ENCODE measurements around the gene INCENP. TPM values are rescaled to one million over a fixed set of nuclear protein-coding genes. Genes with fewer than 3 reads are reported as not detected.

Gene INCENP
- total RNA-seq, 4 donors from 2014 or later: 17.5 to 30.7 (median 26.4) TPM

DNA sequence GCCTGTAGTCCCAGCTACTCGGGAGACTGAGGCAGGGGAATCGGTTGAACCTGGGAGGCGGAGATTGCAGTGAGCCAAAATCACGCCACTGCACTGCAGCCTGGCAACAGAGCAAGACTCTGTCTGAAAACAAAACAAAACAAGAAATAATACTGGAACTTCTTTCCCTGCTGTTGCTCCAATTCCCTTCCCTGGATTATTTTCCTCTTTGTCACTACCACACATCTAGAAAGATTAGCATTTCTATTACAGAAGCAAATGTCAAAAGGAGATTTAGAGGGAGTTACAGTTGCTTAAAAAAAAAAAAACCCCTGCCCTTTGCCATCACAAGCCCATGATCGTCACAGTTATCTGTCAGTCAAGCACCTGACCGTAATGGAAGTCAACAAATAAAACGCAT is 48.5 kb downstream of the INCENP start:
- DNase-seq (ENCODE audit: low spot score in 2 of 2): no peak
- TF ChIP-seq POLR2A (IDR thresholded peaks at IDR 0.05): no peak
- no peak for TF ChIP-seq CTCF (IDR thresholded peaks at IDR 0.05)
- intact Hi-C loops (cut with DNase I; ENCODE audit: low total_unique reads): loop anchor here (10.0 kb wide), 1 partner anchor 153 kb away; no protein-coding TSS in a partner anchor
- no peak overlapping the region for H3K4me3 ChIP-seq (ENCODE audit: low read depth, poor library complexity, severe bottlenecking)
- 61 to 63% methylated on average over 7 of the region's 7 CpGs for WGBS, 2 donors

DNA sequence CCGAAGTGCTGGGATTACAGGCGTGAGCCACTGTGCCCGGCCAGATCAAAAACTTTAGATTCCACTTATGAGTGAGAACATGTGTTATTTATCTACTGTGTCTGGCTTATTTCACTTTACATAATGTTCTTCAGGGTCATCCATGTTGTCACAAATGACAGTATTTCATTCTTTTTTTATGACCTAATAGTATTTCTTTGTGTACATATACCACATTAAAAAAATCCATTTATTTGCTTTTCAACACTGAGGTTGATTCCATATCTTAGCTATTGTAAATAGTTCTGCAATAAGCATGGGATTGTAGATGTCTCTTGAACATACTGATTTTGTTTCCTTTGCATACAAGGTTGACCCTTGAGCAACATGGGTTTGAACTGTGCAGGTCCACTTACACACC is 53.0 kb downstream of the INCENP start:
- TF ChIP-seq CTCF (IDR thresholded peaks at IDR 0.05) (no peak), POLR2A (IDR thresholded peaks at IDR 0.05) (no peak)
- no peak overlapping the region for H3K4me3 ChIP-seq (ENCODE audit: low read depth, poor library complexity, severe bottlenecking)
- WGBS, 2 donors: 73% methylated on average over 3 of the region's 3 CpGs
- intact Hi-C loops (cut with DNase I; ENCODE audit: low total_unique reads): loop anchor here (10.0 kb wide), 1 partner anchor 148 kb away; no protein-coding TSS in a partner anchor
- no peak for DNase-seq (ENCODE audit: low spot score in 2 of 2)

GRCh38 chr11:62179995-62180394 is 56.2 kb downstream of the INCENP start:
- 86 to 91% methylated on average over 5 of the region's 5 CpGs for WGBS, 2 donors

DNA sequence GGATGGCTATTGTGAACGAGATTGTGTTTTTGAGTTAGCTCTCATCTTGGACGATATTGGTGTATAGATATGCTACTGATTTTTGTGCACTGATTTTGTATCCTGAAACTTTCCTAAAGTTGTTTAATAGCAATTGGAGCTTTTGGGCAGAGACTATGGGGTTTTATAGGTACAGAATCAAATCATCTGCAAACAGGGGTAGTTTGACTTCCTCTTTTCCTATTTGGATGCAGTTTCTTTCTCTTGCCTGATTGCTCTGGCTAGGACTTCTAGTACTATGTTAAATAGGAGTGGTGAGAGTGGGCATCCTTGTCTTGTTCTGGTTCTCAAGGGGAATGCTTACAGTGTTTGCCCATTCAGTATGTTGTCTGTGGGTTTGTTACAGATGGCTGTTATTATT is 57.3 kb downstream of the INCENP start:
- H3K4me3 ChIP-seq (ENCODE audit: low read depth, poor library complexity, severe bottlenecking): no peak overlapping the region
- no peak for DNase-seq (ENCODE audit: low spot score in 2 of 2)
- WGBS, 2 donors: 69 to 95% methylated on average over 2 of the region's 2 CpGs
- TF ChIP-seq CTCF (IDR thresholded peaks at IDR 0.05) (no peak), POLR2A (IDR thresholded peaks at IDR 0.05) (no peak)
- intact Hi-C loops (cut with DNase I; ENCODE audit: low total_unique reads): no loop called here

More at GRCh38 chr11:62179995-62180394, 56.2 kb downstream of the INCENP start:
- H3K4me3 ChIP-seq (ENCODE audit: low read depth, poor library complexity, severe bottlenecking): no peak overlapping the region
- no peak for DNase-seq (ENCODE audit: low spot score in 2 of 2)
- no peak for TF ChIP-seq CTCF (IDR thresholded peaks at IDR 0.05)
- no peak for TF ChIP-seq POLR2A (IDR thresholded peaks at IDR 0.05)
- intact Hi-C loops (cut with DNase I; ENCODE audit: low total_unique reads): loop anchor here (10.0 kb wide), 1 partner anchor 145 kb away; no protein-coding TSS in a partner anchor

GRCh38 chr11:62182147-62182891 is 58.5 kb downstream of the INCENP start:
- intact Hi-C loops (cut with DNase I; ENCODE audit: low total_unique reads): no loop called here
- DNase-seq (ENCODE audit: low spot score in 2 of 2): no peak
- H3K4me3 ChIP-seq (ENCODE audit: low read depth, poor library complexity, severe bottlenecking): no peak overlapping the region
- TF ChIP-seq CTCF (IDR thresholded peaks at IDR 0.05) (no peak), POLR2A (IDR thresholded peaks at IDR 0.05) (no peak)
- 54 to 58% methylated on average over 8 of the region's 8 CpGs for WGBS, 2 donors

All from lower leg skin (tissue), 4 donors.